ENCODE data around the gene SLC43A2.

DNA sequence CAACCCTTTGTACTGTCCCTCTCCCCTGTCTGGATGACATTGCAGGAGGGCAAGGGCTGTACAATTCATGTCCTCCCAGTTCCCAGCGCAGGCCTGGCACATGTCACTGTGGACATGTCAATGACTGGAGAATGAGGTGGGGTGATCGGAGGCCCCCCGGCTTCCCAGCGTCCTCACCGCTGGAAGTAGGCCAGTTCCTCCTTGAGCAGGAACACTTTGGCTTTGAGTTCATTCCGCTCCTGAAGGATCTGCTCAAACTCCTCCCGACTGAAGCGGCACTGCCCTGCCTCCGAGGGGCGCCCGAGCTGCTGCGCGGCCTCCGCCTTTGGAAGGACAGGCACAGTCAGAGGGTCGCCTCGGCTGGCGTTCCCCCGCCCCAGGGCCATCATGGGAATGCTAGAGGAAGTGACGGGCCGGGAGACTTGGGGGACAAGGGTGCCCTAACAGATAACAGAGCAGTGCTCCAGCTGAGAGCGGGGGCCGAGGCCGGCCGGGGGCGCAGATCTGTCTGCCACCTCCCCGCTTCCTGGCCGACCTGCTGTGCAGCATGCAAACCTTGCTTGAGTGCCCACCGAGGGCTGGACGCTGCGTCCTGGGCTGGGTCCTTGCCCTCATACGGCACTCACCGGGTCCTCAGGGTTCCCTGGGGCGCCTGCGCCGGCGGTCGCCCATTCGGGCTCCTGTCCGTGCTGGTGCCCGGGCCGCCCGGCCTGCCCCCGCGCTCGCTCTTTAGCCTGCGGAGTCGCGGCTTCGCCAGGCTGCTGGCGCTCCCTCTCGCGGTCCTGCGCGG, 19.7 kb upstream of the SLC43A2 start:
- TF ChIP-seq EZH2 (IDR thresholded peaks at IDR 0.05) (no peak), POLR2A (IDR thresholded peaks at IDR 0.05; ENCODE audit: borderline replicate concordance, extremely low read depth, insufficient read depth, insufficient read length) (no peak), POLR2AphosphoS5 (IDR thresholded peaks at IDR 0.05; ENCODE audit: low read depth, low read length) (peak; percentile 71; the same call in 1 of the 2 replicates), EZH2phosphoT487 (IDR thresholded peaks at IDR 0.05; ENCODE audit: borderline replicate concordance) (no peak), ZNF274 (IDR thresholded peaks at IDR 0.05; ENCODE audit: low read depth, low read length) (no peak), TCF7L2 (IDR thresholded peaks at IDR 0.05; ENCODE audit: borderline replicate concordance, extremely low read depth, insufficient read depth, insufficient read length) (peak; percentile 31), YY1 (IDR thresholded peaks at IDR 0.05; ENCODE audit: extremely low read depth, insufficient replicate concordance, low read depth, low read length) (no peak), JUND (IDR thresholded peaks at IDR 0.05) (no peak), ELF1 (IDR thresholded peaks at IDR 0.05; ENCODE audit: borderline replicate concordance, low read depth) (no peak), EGR1 (IDR thresholded peaks at IDR 0.05; ENCODE audit: low read depth) (peak; percentile 75)
- TF ChIP-seq, protein P1, sequence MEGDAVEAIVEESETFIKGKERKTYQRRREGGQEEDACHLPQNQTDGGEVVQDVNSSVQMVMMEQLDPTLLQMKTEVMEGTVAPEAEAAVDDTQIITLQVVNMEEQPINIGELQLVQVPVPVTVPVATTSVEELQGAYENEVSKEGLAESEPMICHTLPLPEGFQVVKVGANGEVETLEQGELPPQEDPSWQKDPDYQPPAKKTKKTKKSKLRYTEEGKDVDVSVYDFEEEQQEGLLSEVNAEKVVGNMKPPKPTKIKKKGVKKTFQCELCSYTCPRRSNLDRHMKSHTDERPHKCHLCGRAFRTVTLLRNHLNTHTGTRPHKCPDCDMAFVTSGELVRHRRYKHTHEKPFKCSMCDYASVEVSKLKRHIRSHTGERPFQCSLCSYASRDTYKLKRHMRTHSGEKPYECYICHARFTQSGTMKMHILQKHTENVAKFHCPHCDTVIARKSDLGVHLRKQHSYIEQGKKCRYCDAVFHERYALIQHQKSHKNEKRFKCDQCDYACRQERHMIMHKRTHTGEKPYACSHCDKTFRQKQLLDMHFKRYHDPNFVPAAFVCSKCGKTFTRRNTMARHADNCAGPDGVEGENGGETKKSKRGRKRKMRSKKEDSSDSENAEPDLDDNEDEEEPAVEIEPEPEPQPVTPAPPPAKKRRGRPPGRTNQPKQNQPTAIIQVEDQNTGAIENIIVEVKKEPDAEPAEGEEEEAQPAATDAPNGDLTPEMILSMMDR (IDR thresholded peaks at IDR 0.05 in 2 of 3, conservative IDR thresholded peaks at IDR 0.05 in 1 of 3; ENCODE audit: borderline replicate concordance in 1 of 3, insufficient read depth in 1 of 3, low read depth in 2 of 3, low read length in 2 of 3), result peak; percentile 33 to 54 (median 54); a peak in 3 of 6 replicates
- TF ChIP-seq, protein P2, sequence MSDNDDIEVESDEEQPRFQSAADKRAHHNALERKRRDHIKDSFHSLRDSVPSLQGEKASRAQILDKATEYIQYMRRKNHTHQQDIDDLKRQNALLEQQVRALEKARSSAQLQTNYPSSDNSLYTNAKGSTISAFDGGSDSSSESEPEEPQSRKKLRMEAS (IDR thresholded peaks at IDR 0.05), result no peak
- TF ChIP-seq, protein P3, sequence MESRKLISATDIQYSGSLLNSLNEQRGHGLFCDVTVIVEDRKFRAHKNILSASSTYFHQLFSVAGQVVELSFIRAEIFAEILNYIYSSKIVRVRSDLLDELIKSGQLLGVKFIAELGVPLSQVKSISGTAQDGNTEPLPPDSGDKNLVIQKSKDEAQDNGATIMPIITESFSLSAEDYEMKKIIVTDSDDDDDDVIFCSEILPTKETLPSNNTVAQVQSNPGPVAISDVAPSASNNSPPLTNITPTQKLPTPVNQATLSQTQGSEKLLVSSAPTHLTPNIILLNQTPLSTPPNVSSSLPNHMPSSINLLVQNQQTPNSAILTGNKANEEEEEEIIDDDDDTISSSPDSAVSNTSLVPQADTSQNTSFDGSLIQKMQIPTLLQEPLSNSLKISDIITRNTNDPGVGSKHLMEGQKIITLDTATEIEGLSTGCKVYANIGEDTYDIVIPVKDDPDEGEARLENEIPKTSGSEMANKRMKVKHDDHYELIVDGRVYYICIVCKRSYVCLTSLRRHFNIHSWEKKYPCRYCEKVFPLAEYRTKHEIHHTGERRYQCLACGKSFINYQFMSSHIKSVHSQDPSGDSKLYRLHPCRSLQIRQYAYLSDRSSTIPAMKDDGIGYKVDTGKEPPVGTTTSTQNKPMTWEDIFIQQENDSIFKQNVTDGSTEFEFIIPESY (IDR thresholded peaks at IDR 0.05; ENCODE audit: extremely low read depth, insufficient replicate concordance, low read length), result no peak
